Lung (tissue), 12 donors: ENCODE data around the gene ADK. TPM values are rescaled to one million over a fixed set of nuclear protein-coding genes. Genes with fewer than 3 reads are reported as not detected.
"Not testable (repeated sequence)": the region's sequence is repeated elsewhere in the genome, so short reads cannot be mapped to it uniquely, and the experiment has no call there.

Source experiments
- ATAC-seq: fragments of 200-7000 bp; cut with Tn5 transposase; one replicate; pipeline ENCODE4 v1.9.1; 2020; ENCODE audit warnings: moderate number of reproducible peaks; ENCODE audit not compliant: insufficient read depth, low FRiP score
- DNase-seq, 3 donors: peaks; one replicate each; pipeline ENCODE4 v3.0.0-alpha.2; 2013 to 2017
- H3K27ac ChIP-seq, 2 donors: one replicate each; pipeline ENCODE4 v1.5.1; 2013; ENCODE audit warnings: mild to moderate bottlenecking in 2 of 2, moderate library complexity in 2 of 2, control low read depth in 1 of 2, inconsistent platforms in 1 of 2, low read depth in 1 of 2, low read length in 1 of 2
- H3K27me3 ChIP-seq, 3 donors: one replicate each; pipeline ENCODE4 v1.5.1; 2013; ENCODE audit warnings: low read length in 2 of 3; ENCODE audit not compliant: control insufficient read depth in 3 of 3, insufficient read depth in 3 of 3
- H3K36me3 ChIP-seq, 4 donors: one replicate each; pipeline ENCODE4 v1.5.1; 2013; ENCODE audit warnings: low read length in 4 of 4, mild to moderate bottlenecking in 1 of 4, moderate library complexity in 1 of 4; ENCODE audit not compliant: control insufficient read depth in 4 of 4, insufficient read depth in 4 of 4
- H3K4me1 ChIP-seq, 5 donors: one replicate each; pipeline ENCODE4 v1.5.1; 2013; ENCODE audit warnings: low read length in 5 of 5, mild to moderate bottlenecking in 2 of 5, moderate library complexity in 1 of 5; ENCODE audit not compliant: control insufficient read depth in 5 of 5, insufficient read depth in 5 of 5
- H3K4me3 ChIP-seq: one replicate; pipeline ENCODE4 v1.5.1; 2013; ENCODE audit warnings: mild to moderate bottlenecking, control low read depth, moderate library complexity
- H3K9ac ChIP-seq, 2 donors: one replicate each; pipeline ENCODE4 v1.5.1; 2013; ENCODE audit warnings: low read length in 2 of 2, control low read depth in 1 of 2; ENCODE audit not compliant: insufficient read depth in 1 of 2
- H3K9me3 ChIP-seq, 4 donors: one replicate each; pipeline ENCODE4 v1.5.1; 2013; ENCODE audit warnings: low read length in 3 of 4, mild to moderate bottlenecking in 1 of 4, moderate library complexity in 1 of 4; ENCODE audit not compliant: control insufficient read depth in 4 of 4, insufficient read depth in 3 of 4
- WGBS, 2 donors: extraction: QIAGEN DNeasy Blood & Tissue Kit; methylation state at CpG; one replicate each; pipeline ENCODE4 v1.1.7; 2013; 5-methylcytosine and 5-hydroxymethylcytosine counted together
- polyA plus RNA-seq, 2 donors: library from polyadenylated mRNA; stranded (reverse); fragments of 200-250 nt; gene quantifications; one replicate each; pipeline ENCODE4 v1.2.1, GENCODE V29; 2013
- total RNA-seq, 2 donors: library from RNA; depleted of rRNA in 1 of 2; stranded (reverse); fragments of >200 nt in 1 of 2; gene quantifications; one replicate each; pipeline ENCODE4 v1.2.1, GENCODE V29; 2014 to 2021
- TF ChIP-seq, protein P1 (sequence below): IDR thresholded peaks from 2 replicates; pipeline ENCODE4 v1.5.1; 2012; ENCODE audit warnings: mild to moderate bottlenecking; ENCODE audit errors: control extremely low read depth, extremely low read depth
- donor health status: control.
- donor health status: control.
- donor health status: Bipolar disorder and iron deficiency.
- donor health status: healthy.
- donor health status: DM: yes; HTN: yes; CAD: no.

The ADK gene
- total and polyA plus RNA-seq, 4 donors, result 31.6 to 82.3 (median 42.9) TPM

DNA sequence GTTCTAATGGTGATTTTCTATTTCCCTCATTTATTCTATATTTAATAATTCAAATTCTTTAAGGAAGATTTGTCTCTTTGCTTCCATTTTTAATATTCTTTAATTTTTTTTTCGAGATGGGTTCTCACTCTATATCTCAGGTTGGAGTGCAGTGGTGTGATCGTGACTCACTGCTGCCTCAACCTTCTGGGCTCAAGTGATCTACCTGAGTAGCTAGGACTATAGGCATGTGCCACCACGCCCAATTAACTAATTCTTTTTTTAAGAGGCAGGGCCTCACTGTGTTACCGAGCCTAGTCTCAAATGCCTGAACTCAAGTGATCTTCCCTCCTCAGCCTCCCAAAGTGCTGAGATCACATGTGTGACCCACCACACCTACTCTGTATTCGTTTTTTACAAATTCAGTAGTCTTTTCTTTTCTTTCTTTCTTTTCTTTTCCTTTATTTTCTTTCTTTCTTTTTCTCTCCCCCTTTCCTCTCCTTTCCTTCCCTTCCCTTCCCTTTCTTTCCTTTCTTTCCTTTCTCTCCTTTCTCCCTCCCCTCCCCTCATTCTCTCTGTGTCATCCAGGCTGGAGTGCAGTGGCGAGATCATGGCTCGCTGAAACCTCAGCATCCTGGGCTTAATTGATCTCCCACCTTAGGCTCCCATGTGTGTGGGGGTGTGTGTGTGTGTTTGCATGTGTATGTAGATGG is 323.1 kb downstream of the ADK start:
- Histone ChIP-seq H3K4me1 (no peaks in the 10 kb centered on the region), H3K27me3 (no peaks in the 10 kb centered on the region), H3K36me3 (peaks cover 0 to 2% (median under 1%) of the 10 kb centered on the region in 4 donors), H3K9me3 (no peaks in the 10 kb centered on the region), H3K27ac (no peak overlapping the region), H3K9ac (no peak overlapping the region), H3K4me3 (no peak overlapping the region)
- 95 to 98% methylated on average over 7 of the region's 7 CpGs for WGBS, 2 donors
- TF ChIP-seq, protein P1, sequence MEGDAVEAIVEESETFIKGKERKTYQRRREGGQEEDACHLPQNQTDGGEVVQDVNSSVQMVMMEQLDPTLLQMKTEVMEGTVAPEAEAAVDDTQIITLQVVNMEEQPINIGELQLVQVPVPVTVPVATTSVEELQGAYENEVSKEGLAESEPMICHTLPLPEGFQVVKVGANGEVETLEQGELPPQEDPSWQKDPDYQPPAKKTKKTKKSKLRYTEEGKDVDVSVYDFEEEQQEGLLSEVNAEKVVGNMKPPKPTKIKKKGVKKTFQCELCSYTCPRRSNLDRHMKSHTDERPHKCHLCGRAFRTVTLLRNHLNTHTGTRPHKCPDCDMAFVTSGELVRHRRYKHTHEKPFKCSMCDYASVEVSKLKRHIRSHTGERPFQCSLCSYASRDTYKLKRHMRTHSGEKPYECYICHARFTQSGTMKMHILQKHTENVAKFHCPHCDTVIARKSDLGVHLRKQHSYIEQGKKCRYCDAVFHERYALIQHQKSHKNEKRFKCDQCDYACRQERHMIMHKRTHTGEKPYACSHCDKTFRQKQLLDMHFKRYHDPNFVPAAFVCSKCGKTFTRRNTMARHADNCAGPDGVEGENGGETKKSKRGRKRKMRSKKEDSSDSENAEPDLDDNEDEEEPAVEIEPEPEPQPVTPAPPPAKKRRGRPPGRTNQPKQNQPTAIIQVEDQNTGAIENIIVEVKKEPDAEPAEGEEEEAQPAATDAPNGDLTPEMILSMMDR, result no peak
- DNase-seq (no peak), ATAC-seq (no peak)

DNA sequence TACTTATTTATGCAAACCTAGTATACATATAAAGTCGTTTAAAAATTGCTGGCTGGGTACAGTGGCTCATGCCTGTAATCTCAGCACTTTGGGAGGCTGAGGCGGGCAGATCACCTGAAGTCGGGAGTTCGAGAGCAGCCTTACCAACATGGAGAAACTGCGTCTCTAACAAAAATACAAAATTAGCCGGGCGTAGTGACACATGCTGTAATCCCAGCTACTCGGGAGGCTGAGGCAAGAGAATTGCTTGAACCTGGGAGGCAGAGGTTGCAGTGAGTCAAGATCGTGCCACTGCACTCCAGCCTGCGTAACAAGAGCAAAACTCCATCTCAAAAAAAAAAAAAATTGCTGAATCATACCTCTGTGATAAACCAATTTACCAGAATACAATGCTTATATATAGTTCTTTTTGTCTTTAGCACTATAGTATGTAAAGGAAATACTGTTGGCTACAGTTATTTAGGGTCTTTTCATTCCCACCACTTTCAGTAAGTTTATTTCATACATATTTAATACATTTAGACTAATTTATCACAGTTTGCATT is 325.2 kb downstream of the ADK start:
- not testable (repeated sequence) for H3K4me3 ChIP-seq, DNase-seq, H3K27ac ChIP-seq, H3K36me3 ChIP-seq, ATAC-seq, H3K27me3 ChIP-seq, H3K4me1 ChIP-seq, H3K9me3 ChIP-seq, H3K9ac ChIP-seq
- 92 to 94% methylated on average over 10 of the region's 10 CpGs for WGBS, 2 donors

DNA sequence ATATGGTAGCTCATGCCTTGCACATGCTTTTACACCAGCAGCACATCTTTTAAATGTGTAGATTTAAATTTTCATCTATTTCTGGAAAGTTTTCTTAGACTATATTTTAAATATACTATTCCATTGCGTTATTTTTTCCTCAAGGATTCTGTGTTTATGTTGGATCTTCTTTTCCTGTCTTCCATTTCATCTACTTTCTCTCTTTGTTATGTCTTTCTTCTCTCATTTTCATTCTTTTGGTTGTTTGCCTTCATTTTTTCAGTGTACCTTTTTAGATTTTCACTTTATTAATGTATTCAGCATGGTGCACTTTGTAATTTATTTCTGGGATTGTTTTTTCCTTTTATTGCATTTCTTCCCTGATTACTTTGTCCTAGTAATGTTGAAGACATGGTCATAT is 329.8 kb downstream of the ADK start:
- Histone ChIP-seq H3K9ac (no peak overlapping the region), H3K27me3 (no peaks in the 10 kb centered on the region), H3K36me3 (peaks cover 0 to 1% (median 0%) of the 10 kb centered on the region in 4 donors), H3K4me3 (no peak overlapping the region), H3K4me1 (no peaks in the 10 kb centered on the region), H3K9me3 (peaks cover 0 to 5% (median 2%) of the 10 kb centered on the region in 4 donors), H3K27ac (no peak overlapping the region)
- TF ChIP-seq, protein P1, result no peak
- ATAC-seq, result no peak
- 94 to 98% methylated on average over 1 of the region's 1 CpG for WGBS, 2 donors
- no peak for DNase-seq

DNA sequence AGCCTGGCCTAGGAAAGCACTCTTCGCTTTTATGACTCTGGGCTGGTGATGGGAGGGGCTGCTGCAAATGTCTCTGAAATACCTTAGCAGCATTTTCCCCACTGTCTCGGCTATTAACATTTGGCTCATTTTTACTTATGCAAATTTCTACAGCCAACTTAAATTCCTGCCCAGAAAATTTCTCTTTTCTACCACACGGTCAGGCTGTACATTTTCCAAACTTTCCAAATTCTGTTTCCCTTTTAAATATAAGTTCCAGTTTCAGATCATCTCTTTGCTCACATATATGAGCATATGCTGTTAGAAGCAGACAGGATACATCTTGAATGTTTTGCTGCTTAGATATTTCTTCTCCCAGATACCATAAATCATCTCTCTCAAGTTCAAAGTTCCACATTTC is 332.3 kb downstream of the ADK start:
- Histone ChIP-seq H3K27me3 (no peaks in the 10 kb centered on the region), H3K4me3 (no peak overlapping the region), H3K9me3 (peaks cover 0 to 5% (median 2%) of the 10 kb centered on the region in 4 donors), H3K36me3 (peaks cover 0 to 1% (median 0%) of the 10 kb centered on the region in 4 donors), H3K27ac (no peak overlapping the region), H3K9ac (no peak overlapping the region), H3K4me1 (no peaks in the 10 kb centered on the region)
- ATAC-seq (no peak), DNase-seq (no peak)
- WGBS, 2 donors, result 97 to 98% methylated on average over 3 of the region's 3 CpGs
- TF ChIP-seq, protein P1, result no peak
